Epithelial cell of esophagus (primary cell): ENCODE results near the gene SEMA3A.

Experiments
- DNase-seq: peaks from one replicate; pipeline ENCODE4 v3.0.0; 2010; ENCODE audit warnings: low read depth
- H3K4me3 ChIP-seq: 2 replicates; pipeline ENCODE4 v1.5.1; 2011; ENCODE audit warnings: mild to moderate bottlenecking, low read length, control low read depth
- TF ChIP-seq, protein P1 (sequence below): IDR thresholded peaks from 2 replicates; pipeline ENCODE4 v1.5.1; 2011; ENCODE audit warnings: low read depth, mild to moderate bottlenecking, low read length, control low read depth, inconsistent platforms; ENCODE audit not compliant: insufficient read depth; ENCODE audit errors: missing control alignments

The SEMA3A gene

DNA sequence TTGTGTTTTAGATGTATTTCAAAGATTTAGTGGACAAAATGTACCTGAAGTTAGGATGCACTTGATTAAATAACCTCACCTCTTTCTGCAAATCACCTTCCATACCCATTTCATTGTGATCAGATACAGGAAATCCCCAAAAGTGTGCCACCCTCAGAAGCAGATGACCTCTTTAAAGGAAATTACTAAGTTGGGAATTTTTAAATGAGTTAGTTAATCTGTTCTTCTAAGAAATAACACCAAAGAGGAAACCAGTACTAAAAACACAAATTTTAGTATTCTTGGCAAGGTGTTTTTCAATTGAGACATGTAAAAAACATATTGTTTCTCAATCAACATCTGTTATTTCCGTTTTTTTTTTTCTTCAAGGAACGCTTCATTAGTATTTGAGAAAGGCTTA is 4.6 kb upstream of the SEMA3A start:
- DNase-seq = no peak
- TF ChIP-seq, protein P1, sequence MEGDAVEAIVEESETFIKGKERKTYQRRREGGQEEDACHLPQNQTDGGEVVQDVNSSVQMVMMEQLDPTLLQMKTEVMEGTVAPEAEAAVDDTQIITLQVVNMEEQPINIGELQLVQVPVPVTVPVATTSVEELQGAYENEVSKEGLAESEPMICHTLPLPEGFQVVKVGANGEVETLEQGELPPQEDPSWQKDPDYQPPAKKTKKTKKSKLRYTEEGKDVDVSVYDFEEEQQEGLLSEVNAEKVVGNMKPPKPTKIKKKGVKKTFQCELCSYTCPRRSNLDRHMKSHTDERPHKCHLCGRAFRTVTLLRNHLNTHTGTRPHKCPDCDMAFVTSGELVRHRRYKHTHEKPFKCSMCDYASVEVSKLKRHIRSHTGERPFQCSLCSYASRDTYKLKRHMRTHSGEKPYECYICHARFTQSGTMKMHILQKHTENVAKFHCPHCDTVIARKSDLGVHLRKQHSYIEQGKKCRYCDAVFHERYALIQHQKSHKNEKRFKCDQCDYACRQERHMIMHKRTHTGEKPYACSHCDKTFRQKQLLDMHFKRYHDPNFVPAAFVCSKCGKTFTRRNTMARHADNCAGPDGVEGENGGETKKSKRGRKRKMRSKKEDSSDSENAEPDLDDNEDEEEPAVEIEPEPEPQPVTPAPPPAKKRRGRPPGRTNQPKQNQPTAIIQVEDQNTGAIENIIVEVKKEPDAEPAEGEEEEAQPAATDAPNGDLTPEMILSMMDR = no peak
- no peak overlapping the region for H3K4me3 ChIP-seq

DNA sequence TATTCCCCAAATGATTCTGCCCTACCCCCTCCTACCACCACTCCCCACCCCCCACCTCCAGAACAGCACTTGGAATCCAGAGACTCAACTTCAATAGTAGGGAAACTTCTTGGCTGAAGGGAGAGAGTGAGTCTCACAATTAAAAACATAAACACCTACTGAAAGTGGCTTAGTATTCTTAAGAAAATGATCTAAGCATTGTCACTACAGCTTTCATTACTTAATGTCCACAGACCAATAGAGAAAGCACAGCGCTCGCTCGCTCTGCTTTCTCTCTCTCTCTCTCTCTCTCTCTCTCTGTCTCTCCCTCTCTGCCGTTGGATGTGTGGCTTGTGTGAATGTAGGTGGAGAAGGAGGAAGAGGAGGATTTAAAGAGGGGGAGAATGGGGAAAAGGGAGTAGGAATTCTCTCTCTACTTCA is 1.5 kb upstream of the SEMA3A start:
- peak overlapping the region; percentile 30 for H3K4me3 ChIP-seq
- peak; percentile 60 for DNase-seq
- TF ChIP-seq, protein P1 = no peak

DNA sequence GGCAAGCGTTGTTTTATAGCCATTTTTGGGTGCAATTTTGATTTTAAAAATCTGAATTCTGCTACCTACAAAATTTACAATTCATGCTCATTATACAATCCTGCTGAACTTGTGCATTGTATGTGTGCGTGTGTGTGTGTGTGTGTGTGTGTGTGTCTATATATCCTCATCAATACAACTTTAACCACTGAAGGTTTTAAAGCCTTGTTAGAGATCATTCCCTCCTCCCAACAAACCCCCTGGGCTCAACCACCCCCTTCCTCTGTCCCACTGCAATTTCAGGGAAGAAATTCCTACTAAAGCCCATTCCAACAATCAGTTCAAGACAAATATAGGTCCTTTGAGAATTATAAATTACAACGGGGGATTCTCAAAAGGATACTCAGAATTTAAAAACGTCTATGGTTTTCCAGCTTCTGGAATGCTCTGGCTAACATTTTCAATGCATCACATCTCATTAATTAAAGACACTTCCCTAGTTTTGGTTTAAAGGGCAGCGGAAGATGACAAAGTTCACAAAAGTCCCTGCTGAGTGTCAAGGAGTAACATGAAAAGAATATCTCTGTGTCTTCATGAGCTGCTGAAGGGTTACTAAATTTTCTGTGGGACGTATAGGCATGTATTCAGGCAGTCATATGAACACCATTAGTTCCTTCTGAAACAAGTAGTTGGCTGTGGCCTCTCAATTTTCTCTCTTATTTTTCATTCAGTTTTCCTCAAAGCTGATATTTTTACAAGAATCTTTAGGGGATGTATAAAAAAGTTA is 889 bp upstream of the SEMA3A start:
- TF ChIP-seq, protein P1 = no peak
- no peak for DNase-seq
- H3K4me3 ChIP-seq = peak overlapping the region; percentile 63

DNA sequence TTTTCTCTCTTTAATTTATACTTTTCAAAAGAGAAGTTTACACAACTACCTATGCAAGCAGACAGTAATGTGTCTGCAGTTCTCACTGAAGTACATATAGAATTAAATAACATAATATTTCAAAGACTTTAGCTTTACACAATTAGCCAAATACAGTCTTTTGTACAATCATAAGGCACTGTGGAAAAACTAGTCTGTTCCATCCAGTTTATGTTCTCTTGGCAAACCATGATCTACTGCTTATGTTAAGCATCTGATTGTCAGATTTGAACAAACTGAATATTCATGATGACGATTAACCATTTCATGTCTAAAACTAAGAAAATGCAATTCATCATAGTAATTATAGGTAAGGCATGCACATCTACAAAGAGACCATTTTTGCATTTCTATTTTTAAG is 842 bp downstream of the SEMA3A start:
- peak overlapping the region; percentile 63 for H3K4me3 ChIP-seq
- DNase-seq = no peak
- TF ChIP-seq, protein P1 = no peak

DNA sequence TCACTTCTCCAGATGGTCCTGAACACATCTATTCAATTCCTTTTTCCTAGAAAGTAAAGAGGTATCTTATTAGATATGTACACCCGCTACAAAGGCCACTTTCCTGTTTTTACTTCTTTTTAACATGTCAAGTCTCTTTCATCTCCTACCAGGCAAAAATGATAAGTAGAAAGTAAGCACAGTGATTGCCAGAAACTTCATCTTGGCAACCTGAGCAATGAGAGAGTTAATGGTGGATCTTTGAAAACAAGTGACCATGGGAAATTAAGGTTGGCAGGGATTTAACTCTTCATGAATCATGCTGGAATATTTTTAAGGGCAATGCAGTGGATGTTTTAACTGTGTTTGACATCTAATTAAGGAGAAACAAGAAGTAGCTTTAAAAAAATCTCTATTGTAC is 2.7 kb downstream of the SEMA3A start:
- TF ChIP-seq, protein P1 = no peak
- DNase-seq = peak; percentile 52
- H3K4me3 ChIP-seq = no peak overlapping the region

DNA sequence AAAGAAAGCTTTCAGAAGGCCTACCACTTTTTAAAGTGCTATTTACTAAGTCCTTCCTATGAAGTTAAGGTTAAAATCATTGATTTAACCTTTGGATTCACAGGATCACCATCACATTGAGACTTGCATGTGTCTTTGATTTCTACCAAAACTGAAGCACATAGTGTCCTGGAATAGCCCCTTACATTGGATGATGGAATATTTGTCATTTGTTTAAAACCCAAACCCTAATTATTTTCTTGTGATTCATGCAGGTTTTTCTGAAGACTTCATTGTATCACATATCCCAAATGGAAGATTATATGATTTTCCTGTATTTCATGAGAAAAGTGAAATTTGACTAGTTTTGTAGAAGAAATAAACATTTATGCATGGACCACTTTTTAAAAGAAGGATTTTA is 3.3 kb downstream of the SEMA3A start:
- no peak overlapping the region for H3K4me3 ChIP-seq
- TF ChIP-seq, protein P1 = no peak
- DNase-seq = no peak
